Glutamatergic neuron (in vitro differentiated cells): ENCODE results near the gene RET. TPM values are rescaled to one million over a fixed set of nuclear protein-coding genes. Genes with fewer than 3 reads are reported as not detected.
A peak's percentile ranks its signal among the peaks of the same experiment; 100 is the strongest.

Experiments
- DNase-seq: peaks from one replicate; pipeline ENCODE4 v3.0.0; 2022
- H3K27ac Mint-ChIP-seq: one replicate; pipeline ENCODE4 v1.8.0; 2020; ENCODE audit warnings: mild to moderate bottlenecking, mixed read lengths, inconsistent platforms; ENCODE audit not compliant: unreplicated experiment
- H3K27me3 Mint-ChIP-seq: one replicate; pipeline ENCODE4 v1.8.0; 2020; ENCODE audit warnings: mild to moderate bottlenecking, moderate library complexity, mixed read lengths, inconsistent platforms; ENCODE audit not compliant: unreplicated experiment
- H3K36me3 Mint-ChIP-seq: one replicate; pipeline ENCODE4 v1.8.0; 2020; ENCODE audit warnings: mild to moderate bottlenecking, mixed read lengths, inconsistent platforms; ENCODE audit not compliant: unreplicated experiment
- H3K4me1 Mint-ChIP-seq: one replicate; pipeline ENCODE4 v1.8.0; 2020; ENCODE audit warnings: mild to moderate bottlenecking, low read depth, mixed read lengths, inconsistent platforms; ENCODE audit not compliant: unreplicated experiment
- H3K4me3 Mint-ChIP-seq: one replicate; pipeline ENCODE4 v1.8.0; 2020; ENCODE audit warnings: mild to moderate bottlenecking, mixed read lengths, inconsistent platforms; ENCODE audit not compliant: unreplicated experiment
- H3K9me3 Mint-ChIP-seq: one replicate; pipeline ENCODE4 v1.8.0; 2020; ENCODE audit warnings: mild to moderate bottlenecking, moderate library complexity, mixed read lengths, inconsistent platforms; ENCODE audit not compliant: unreplicated experiment
- total RNA-seq: library from RNA; stranded (reverse); fragmentation: NEBNext Ultra II Directional; extraction: Animal tissue kit (Norgen Biotek cat#: 25700); gene quantifications from one replicate; pipeline ENCODE4 v1.2.1, GENCODE V29; 2021; ENCODE audit not compliant: unreplicated experiment
- TF ChIP-seq, protein P1 (sequence below): fragments of 200-600 bp; sonication (generic); IDR thresholded peaks from one replicate; pipeline ENCODE4 v1.5.0; 2021; ENCODE audit not compliant: partially characterized antibody, unreplicated experiment

RET gene
- total RNA-seq, 1 donor from 2014 or later = 34.7 TPM

DNA sequence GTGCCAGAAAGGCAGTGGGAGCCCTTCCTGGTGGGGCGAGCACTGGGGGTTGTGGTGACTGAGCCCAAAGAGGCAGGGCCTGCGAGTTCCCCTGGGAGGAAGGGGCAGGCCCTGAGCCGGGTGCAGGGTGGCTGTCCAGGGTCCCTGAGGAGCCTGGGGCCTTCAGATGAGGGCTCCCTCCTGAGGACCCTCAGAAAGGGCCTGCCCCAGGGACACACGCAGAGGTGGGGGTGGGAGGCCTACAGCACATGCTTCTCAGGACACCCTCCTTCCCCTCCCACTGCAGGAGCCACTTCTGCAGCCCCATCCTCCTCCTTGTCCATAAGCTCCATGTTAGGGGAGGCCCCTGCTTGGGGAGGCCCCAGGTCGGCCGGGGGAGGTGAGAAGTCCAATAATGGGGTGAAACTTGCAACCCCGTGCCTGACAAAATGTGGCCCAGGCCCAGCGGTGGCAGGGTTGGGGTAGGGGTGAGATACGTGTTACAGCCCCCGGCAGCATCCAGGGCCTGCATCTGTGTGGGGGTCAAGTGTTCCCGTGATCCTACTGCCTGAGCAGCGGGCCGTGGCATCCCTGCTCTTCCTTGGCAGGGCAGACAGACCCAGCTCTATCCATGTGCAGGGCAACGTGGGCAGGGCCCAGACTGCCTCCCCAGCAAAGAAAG is 31.8 kb upstream of the RET start:
- Mint-ChIP-seq H3K27ac (no peak overlapping the region), H3K9me3 (peaks cover 8% of the 10 kb centered on the region), H3K4me3 (no peak overlapping the region), H3K4me1 (peaks cover 5% of the 10 kb centered on the region), H3K36me3 (no peaks in the 10 kb centered on the region), H3K27me3 (peaks cover 4% of the 10 kb centered on the region)
- TF ChIP-seq, protein P1, sequence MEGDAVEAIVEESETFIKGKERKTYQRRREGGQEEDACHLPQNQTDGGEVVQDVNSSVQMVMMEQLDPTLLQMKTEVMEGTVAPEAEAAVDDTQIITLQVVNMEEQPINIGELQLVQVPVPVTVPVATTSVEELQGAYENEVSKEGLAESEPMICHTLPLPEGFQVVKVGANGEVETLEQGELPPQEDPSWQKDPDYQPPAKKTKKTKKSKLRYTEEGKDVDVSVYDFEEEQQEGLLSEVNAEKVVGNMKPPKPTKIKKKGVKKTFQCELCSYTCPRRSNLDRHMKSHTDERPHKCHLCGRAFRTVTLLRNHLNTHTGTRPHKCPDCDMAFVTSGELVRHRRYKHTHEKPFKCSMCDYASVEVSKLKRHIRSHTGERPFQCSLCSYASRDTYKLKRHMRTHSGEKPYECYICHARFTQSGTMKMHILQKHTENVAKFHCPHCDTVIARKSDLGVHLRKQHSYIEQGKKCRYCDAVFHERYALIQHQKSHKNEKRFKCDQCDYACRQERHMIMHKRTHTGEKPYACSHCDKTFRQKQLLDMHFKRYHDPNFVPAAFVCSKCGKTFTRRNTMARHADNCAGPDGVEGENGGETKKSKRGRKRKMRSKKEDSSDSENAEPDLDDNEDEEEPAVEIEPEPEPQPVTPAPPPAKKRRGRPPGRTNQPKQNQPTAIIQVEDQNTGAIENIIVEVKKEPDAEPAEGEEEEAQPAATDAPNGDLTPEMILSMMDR = no peak
- DNase-seq = peak; percentile 11

GRCh38 chr10:43045631-43046287 is 31.1 kb upstream of the RET start:
- peaks cover 5% of the 10 kb centered on the region for H3K4me1 Mint-ChIP-seq
- TF ChIP-seq, protein P1 = no peak
- peak; percentile 4 for DNase-seq

DNA sequence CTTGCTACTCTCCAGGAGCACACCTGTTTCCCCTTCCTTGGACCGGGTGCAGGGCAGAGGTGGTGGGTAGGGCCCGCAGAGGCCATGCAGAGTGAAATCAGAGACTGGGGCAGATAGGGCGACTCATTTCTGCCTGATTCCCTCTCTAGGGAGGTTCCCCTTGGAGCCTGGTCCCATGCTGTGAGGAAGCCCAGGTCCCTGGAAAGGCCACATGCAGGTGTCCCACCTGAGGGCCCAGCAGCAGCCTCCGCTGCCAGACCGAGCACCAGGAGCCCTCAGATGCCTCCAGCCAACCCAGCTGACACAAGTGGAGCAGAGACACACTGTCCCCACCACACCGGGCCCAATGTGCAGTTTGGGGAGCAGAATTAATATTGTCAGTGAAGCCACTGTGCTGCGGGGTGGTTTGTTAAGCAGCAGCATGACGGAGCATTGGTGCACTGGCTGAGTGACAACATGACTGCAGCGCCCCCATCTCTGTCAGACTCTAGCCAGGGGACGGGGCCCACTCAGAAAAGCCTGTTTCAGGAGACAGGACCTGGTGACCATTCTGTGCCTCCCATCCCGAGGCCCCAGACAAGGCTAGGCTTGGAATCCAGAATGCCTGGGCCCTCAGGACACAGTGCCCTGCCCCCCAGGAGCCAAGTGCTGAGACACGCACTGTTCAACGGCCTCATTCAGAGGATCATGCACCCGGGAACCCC is 30.4 kb upstream of the RET start:
- Mint-ChIP-seq H3K4me3 (no peak overlapping the region), H3K9me3 (peaks cover 8% of the 10 kb centered on the region), H3K4me1 (peaks cover 5% of the 10 kb centered on the region), H3K27ac (no peak overlapping the region), H3K27me3 (no peaks in the 10 kb centered on the region), H3K36me3 (no peaks in the 10 kb centered on the region)
- DNase-seq = peak; percentile 8
- TF ChIP-seq, protein P1 = no peak

More at GRCh38 chr10:43045631-43046287, 31.1 kb upstream of the RET start:
- no peak overlapping the region for H3K27ac Mint-ChIP-seq
- H3K27me3 Mint-ChIP-seq = peaks cover under 1% of the 10 kb centered on the region
- no peaks in the 10 kb centered on the region for H3K36me3 Mint-ChIP-seq
- no peak overlapping the region for H3K4me3 Mint-ChIP-seq
- peaks cover 8% of the 10 kb centered on the region for H3K9me3 Mint-ChIP-seq

DNA sequence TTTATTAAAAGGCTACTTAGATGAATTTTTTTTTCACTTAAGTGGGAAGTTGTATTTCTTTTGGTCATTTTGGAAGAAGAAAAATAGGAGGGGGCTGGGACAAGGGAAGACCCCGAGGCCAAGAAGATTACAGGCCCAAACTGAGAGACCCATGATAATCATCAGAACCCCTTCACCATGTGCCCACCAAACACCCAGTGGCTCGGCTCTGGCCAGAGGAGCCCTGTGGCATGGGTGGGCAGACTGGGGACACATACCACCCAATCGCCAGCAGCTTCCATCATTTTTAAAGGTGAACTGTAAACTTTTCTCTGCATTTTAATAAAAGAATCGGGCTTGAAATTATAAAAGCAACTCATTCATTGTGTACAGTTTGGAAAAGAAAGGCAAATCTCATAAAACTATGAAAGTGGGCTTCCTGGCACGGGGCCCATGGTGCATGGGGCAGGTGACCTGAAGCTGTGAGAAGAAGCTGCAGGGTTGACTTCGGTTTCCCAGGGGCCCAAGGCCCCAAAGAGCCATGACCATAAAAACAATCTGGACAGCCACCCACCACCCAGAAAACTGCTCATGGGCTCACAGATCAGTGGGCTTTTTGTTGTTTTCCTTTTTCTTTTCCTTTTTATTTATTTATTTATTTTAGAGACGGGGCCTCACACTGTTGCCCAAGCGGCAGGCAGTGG is 29.4 kb upstream of the RET start:
- H3K27me3 Mint-ChIP-seq = no peaks in the 10 kb centered on the region
- no peak for DNase-seq
- H3K36me3 Mint-ChIP-seq = no peaks in the 10 kb centered on the region
- peaks cover 4% of the 10 kb centered on the region for H3K4me1 Mint-ChIP-seq
- TF ChIP-seq, protein P1 = no peak
- peaks cover 7% of the 10 kb centered on the region for H3K9me3 Mint-ChIP-seq
- no peak overlapping the region for H3K27ac Mint-ChIP-seq
- H3K4me3 Mint-ChIP-seq = no peak overlapping the region
